ENCODE measurements around the gene SYTL3. TPM values are rescaled to one million over a fixed set of nuclear protein-coding genes. Genes with fewer than 3 reads are reported as not detected.

SYTL3 gene
- total and polyA plus RNA-seq, 10 of the 15 experiments (the other 5 are each of a cell fraction or from before 2014, with no cell fraction given), result 3.3 to 12.1 (median 6.9) TPM

DNA sequence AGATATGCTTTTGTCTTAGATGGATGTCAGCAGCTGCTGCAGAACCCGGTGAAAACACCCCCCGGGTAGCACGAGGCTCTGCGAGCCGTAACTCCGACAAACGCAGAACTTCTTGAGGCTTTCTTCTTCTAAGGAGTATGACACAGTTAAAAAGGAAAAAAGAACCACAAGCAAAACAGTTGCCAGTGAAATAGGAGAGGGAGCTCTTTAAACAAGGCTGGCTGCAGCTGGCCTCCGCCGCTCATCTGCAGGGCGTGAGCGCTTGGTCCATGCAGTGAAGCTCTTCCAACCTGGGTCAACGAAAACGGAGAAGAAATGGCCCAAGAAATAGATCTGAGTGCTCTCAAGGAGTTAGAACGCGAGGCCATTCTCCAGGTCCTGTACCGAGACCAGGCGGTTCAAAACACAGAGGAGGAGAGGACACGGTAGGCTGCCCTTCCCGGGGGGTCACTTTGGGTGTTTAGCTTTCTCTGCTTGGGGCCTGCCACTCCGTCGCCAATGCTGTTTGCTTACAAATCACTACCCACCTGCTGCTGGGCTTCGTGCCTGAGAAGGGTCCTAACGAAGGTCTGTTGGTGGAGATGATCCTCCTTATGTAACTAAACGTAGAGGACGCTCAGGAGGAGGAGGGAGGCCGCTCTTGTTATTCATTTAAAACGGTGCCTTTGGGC is 13.2 kb downstream of the SYTL3 start (continued):
- TF ChIP-seq SMC3 (IDR thresholded peaks at IDR 0.05; ENCODE audit: borderline replicate concordance, low read length) (no peak), SIX5 (IDR thresholded peaks at IDR 0.05; ENCODE audit: low read depth, low read length, severe bottlenecking) (no peak), TCF12 (IDR thresholded peaks at IDR 0.05; ENCODE audit: low read depth, low read length) (no peak), ZNF207 (IDR thresholded peaks at IDR 0.05; ENCODE audit: borderline replicate concordance) (no peak), EZH2 (IDR thresholded peaks at IDR 0.05; ENCODE audit: borderline replicate concordance, control insufficient read depth, low read depth, low read length) (no peak), PAX5 (IDR thresholded peaks at IDR 0.05; ENCODE audit: borderline replicate concordance, low read depth, low read length) (no peak), RBBP5 (conservative IDR thresholded peaks at IDR 0.05) (no peak)
- TF ChIP-seq, protein P1, sequence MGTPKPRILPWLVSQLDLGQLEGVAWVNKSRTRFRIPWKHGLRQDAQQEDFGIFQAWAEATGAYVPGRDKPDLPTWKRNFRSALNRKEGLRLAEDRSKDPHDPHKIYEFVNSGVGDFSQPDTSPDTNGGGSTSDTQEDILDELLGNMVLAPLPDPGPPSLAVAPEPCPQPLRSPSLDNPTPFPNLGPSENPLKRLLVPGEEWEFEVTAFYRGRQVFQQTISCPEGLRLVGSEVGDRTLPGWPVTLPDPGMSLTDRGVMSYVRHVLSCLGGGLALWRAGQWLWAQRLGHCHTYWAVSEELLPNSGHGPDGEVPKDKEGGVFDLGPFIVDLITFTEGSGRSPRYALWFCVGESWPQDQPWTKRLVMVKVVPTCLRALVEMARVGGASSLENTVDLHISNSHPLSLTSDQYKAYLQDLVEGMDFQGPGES (IDR thresholded peaks at IDR 0.05), result no peak

DNA sequence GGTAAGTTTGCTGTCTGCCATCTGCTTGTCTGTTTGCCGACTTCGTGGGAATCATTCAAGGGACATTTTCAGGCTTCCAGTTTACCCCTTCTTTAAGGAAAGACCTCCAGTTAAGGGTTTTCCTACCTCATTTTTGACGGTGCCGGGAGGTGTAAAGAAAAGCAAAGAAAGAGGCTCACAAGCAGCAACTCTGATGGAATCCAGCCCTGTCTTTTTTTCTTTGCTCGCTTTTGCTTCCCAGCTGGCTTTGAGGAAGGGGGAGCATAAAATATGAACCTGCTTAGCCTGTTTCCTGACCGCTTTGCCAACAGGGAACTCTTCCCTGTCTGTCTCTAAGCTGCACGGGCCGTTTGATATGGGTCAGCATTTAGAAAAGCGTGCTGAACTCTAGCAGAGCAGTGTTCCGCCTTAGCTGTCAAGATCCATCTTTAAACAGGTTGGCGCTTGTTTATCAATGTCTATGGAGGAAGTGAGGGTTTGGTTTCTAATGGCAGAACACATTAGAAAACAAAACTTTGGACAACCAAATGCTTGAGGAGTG is 13.8 kb downstream of the SYTL3 start:
- 87% methylated on average over 11 of the region's 11 CpGs for WGBS (ENCODE audit: insufficient coverage, insufficient replicate concordance, low lambda C conversion rate, missing lambda C conversion rate)
- in situ Hi-C loops (cut with MboI) (no loop called here), intact Hi-C loops (cut with micrococcal nuclease; ENCODE audit: unreplicated experiment) (no loop called here)
- no peak for TF ChIP-seq ZBED1 (IDR thresholded peaks at IDR 0.05; ENCODE audit: borderline replicate concordance)
- no peak for TF ChIP-seq E2F8 (IDR thresholded peaks at IDR 0.05; ENCODE audit: low read depth, partially characterized antibody)
- no peak for TF ChIP-seq JUNB (IDR thresholded peaks at IDR 0.05)
- TF ChIP-seq SUPT20H (IDR thresholded peaks at IDR 0.05; ENCODE audit: borderline replicate concordance, control insufficient read depth, low read depth, low read length), result no peak
- no peak for TF ChIP-seq ZNF384 (IDR thresholded peaks at IDR 0.05; ENCODE audit: borderline replicate concordance, low read depth, low read length)
- no peak for TF ChIP-seq NFYA (IDR thresholded peaks at IDR 0.05; ENCODE audit: borderline replicate concordance, low read depth, low read length)
- SMC1A ChIA-PET (ENCODE audit: uncharacterized antibody, unreplicated experiment), result interaction anchor here (7.1 kb wide), 1 partner anchor 28 kb away, joined by 83 read pairs; no protein-coding TSS in a partner anchor
- DNase-seq (ENCODE audit: low read depth, low spot score) (no peak), ATAC-seq (no peak), FAIRE-seq (no peak)
- Histone ChIP-seq H3K36me3 (ENCODE audit: control insufficient read depth in 2 of 2, insufficient read depth in 2 of 2, low read length in 1 of 2) (no peaks in the 10 kb centered on the region; a peak in 2 of 4 replicates), H3K9ac (ENCODE audit: control insufficient read depth, insufficient read depth, low read length) (no peak overlapping the region), H3K27me3 (replicated peaks in 1 of 2; ENCODE audit: control insufficient read depth in 2 of 2, insufficient read depth in 2 of 2, low read length in 1 of 2) (no peaks in the 10 kb centered on the region), H2AFZ (ENCODE audit: control insufficient read depth, low read depth, low read length) (no peak overlapping the region), H3K79me2 (ENCODE audit: control insufficient read depth, insufficient read depth, low read length) (no peaks in the 10 kb centered on the region), H3K4me2 (ENCODE audit: control insufficient read depth, insufficient read depth) (no peak overlapping the region), H3K4me3 (no peak overlapping the region), H3K9me3 (replicated peaks; ENCODE audit: control insufficient read depth, insufficient read depth, low read length) (no peaks in the 10 kb centered on the region), H4K20me1 (ENCODE audit: control insufficient read depth, insufficient read depth) (no peaks in the 10 kb centered on the region), H3K4me1 (ENCODE audit: control insufficient read depth, insufficient read depth, low read length) (peaks cover 21% of the 10 kb centered on the region), H3K27ac (ENCODE audit: control insufficient read depth, insufficient read depth) (no peak overlapping the region)
- CTCF ChIA-PET, result interaction anchor here (0.7 to 8.8 kb wide), 3 partner anchors 28 to 443 kb away, joined by 3 to 140 read pairs (median 8); no protein-coding TSS in a partner anchor
- BruUV-seq (replicated peaks), result TSS peak; percentile 14
- RAD21 ChIA-PET (ENCODE audit: unreplicated experiment), result interaction anchor here (2.1 to 6.4 kb wide), 2 partner anchors 15 to 26 kb away, joined by 9 to 61 read pairs; partner anchors contain the start of gene SYTL3
- POLR2A ChIA-PET, result no interaction called here

Data from GM12878 (cell line).